NCI-H2081 treated with DMSO at 0.1 percent for 48 hours (cell line): ENCODE measurements around the gene PRICKLE2.

Source experiments
- DNase-seq: peaks from one replicate; lab custom pipeline; 2025; lab: John Stamatoyannopoulos, UW

Gene PRICKLE2

DNA sequence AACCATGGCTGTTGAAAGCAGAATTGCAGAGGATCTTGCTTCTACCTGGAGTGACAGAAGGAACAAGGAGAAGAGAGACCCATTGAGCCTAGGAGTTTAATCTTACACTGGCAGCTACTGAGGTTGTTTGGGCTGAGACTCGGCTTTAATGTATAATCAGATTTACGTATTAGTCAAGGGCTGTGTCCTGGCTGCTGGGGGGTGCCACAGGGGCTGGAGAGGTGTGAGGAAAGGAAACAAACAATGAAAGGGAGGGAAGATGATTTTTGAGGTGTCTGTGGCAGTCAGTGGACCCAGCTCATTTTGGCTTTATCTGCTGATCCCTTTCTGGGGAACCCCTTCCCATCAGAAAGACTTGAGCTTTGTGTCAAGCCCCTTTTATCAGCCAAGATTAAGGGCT lies 95.7 kb downstream of the PRICKLE2 start:
- DNase-seq, result no peak

DNA sequence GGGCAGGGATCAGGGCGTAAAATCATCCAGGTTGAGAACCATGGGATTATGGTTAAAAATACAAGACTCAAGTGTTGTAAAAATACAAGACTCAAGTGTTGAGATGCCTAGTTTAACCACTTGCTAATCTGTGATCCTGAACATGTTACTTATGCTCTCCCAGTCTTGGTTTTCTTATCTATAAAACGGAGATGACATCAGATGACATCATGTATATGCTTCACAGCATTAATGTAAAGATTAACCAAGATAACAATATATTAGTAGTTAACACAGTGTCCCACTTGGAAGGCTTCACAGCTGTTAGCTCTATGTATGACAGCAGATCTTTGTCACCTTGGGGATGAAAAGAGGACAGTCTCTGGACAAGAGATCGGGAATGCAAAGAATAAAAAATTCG lies 96.2 kb downstream of the PRICKLE2 start:
- DNase-seq, result no peak

- DNase-seq, result no peak
Observed at GRCh38 chr3:64125561-64125960, 99.7 kb downstream of the PRICKLE2 start.

- DNase-seq, result no peak
Observed at GRCh38 chr3:64123931-64124330, 101.3 kb downstream of the PRICKLE2 start.

GRCh38 chr3:64122476-64122875 lies 102.8 kb downstream of the PRICKLE2 start:
- DNase-seq, result no peak

DNA sequence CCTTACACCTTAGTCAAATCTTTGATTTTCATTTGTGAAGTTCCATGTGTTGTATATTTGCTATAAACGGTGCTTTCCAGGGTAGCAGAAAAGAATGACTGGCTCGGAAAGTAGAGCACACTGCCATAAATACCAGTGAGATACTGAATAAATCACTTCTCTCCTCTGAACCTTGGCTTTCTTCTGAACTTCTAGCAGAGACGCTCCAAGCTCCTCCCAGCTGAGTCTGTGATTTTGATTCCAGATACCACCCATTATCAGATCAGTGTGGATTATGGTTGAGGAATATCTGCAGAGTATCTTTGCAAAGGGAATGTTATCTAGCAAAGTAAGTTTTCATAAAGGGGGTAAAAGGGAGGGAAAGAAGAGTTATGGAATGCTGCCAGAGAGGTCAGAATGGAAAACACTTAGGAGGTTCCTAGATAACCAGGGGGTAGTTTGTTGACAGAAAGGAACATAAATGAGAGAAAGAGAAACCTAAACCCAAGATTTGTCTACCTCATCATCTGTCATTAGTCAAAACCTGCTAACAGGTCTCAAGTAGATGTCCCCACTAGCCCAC lies 103.4 kb downstream of the PRICKLE2 start:
- no peak for DNase-seq

- no peak for DNase-seq
Observed at GRCh38 chr3:64120876-64121275, 104.4 kb downstream of the PRICKLE2 start.

DNA sequence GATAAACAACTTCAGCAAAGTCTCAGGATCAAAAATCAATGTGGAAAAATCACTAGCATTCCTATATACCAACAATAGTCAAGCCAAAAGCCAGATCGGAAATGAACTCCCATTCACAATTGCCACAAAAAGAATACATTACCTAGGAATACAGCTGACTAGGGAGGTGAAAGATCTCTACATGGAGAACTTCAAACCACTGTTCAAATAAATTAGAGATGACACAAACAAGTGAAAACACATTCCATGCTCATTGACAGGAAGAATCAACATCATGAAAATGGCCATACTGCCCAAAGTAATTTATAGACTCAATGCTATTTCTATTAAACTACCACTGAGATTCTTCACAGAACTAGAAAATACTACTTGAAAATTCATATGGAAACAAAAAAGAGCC lies 107.8 kb downstream of the PRICKLE2 start:
- DNase-seq, result no peak

- no peak for DNase-seq
Observed at GRCh38 chr3:64114651-64115050, 110.6 kb downstream of the PRICKLE2 start.

DNA sequence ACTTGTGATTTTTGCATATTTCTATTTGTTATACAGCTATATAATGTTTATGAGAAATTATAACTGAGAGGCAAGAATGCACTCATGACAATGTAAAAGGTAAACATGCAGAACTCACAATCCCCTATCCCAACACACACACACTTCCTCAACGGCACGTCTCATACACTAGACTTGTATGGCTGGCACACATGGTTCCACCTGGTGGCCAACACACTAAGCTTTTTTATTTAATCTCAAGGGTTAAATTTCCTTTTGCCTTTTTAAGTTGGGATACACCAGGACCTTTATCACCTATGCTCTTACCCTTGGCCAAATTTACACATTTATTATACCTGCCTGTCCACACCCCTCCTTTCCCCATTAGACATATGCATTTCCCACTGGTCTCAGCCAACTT lies 113.4 kb downstream of the PRICKLE2 start:
- no peak for DNase-seq

DNA sequence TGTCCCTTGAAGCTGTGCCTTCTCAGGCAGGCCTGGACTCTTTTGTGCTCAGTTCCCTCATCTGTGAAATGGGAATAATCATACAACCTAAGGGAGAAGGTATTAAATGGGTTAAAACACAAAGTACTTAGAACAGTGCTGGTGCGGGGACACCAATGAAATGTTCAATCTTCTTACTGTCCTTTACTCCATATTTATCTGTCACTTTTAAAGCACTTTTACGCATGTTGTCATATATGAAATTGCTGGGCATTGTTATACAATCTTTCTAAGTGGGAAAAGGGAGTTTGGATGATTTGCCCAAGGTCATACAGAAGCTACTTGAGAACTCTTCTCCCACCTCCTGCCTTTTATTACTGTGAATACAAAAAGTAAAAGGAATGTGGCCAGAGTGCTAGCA lies 114.2 kb downstream of the PRICKLE2 start:
- no peak for DNase-seq

DNA sequence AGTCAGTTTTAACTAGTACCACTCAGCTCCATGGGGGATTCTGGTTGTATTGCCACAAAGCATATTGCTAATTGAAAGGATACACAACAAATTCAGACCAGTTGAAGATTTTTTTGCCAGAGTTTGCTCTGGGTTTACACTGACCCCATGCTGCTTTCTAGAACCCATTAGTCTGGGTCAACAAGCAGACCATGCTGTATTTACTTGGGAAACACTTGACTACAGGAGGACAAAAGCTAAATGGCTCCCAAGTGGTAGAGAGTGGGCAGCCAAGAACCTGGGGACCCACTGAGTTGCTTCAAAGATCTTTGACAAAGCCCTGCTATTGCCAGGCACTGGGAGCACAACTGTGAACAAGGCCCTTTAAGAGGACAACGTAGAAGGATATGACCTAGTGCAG lies 115.2 kb downstream of the PRICKLE2 start:
- DNase-seq, result no peak

- DNase-seq, result no peak
Observed at GRCh38 chr3:64109438-64109837, 115.8 kb downstream of the PRICKLE2 start.

DNA sequence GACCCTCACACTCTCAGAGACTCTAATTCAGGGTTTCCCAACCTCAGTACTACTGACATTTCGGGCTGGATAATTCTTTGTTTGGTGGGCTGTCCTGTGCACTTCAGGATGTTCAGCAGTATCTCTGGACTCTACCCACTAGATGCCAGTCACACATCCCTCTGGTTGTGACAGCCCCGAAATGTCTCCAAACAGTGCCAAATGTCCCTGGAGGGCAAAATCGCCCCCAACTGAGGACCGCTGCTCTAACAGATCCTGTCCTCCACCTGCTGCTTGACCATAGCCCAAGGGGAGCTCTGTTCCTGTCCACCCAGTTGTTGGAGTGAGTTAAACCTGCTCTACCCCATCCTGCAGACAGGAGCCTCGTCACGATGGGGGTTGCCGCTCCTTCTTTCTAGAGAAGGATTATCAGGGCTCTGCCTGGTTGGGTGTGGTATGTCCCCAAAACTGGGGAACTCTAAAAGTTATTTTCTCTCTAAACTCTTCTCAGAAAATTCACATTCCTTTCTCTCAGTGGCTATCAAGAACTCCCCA lies 116.4 kb downstream of the PRICKLE2 start:
- no peak for DNase-seq

DNA sequence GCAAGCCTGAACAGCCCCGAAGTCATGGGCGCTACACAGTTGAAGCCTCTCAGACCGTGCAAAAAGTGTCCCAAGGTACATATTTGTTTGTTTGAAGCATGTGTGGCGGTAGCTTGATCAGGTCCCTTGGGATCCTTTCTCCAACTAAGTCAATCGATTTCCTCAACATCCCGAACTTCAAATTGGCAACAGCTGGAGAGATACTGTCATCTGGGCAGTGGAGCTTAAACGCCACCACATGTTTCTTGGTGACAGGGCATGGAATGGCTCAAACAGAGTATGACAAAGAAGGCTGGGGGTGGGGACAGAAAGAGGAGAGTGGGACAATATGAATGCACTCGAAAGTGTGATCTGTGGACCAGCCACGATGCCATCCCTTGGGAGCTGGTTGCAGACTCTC lies 117.0 kb downstream of the PRICKLE2 start:
- no peak for DNase-seq

DNA sequence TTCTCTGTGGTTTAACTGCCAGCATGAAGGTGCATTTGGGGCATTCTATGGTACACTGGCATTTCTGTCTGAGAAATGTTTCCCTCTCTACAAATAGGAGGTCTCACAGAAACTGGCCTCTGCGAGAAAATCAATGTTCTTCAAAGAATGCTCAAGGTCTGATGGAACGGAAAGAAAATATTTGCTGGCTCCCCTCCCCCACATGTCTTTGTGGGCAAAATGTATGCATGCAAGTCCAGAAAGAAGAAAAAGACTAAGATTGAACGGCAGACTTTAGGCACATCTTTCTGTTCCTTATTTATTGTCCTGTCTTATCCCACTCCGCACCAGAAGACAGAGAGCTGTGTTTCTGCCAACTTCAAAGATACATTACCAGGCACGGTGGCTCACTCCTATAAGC lies 118.1 kb downstream of the PRICKLE2 start:
- DNase-seq, result no peak

DNA sequence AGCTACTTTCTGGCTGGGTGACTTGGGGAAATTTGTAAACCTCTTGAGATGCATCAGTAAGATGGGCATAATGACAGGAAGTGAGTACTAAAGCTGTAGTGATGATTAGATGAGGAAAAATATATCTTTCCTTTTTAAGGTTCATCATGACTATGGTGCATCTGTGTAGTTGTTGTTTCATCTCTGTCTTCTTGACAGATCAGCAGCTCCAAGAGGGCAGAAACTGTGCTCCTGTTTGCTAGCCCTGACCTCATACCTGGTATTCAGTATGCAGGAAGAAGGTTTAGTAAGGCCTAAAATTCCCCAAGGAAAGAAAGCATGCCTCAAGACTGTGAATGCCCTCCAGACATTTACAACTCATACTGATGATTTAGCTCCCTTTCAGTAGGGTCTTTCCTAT lies 119.5 kb downstream of the PRICKLE2 start:
- DNase-seq, result no peak

DNA sequence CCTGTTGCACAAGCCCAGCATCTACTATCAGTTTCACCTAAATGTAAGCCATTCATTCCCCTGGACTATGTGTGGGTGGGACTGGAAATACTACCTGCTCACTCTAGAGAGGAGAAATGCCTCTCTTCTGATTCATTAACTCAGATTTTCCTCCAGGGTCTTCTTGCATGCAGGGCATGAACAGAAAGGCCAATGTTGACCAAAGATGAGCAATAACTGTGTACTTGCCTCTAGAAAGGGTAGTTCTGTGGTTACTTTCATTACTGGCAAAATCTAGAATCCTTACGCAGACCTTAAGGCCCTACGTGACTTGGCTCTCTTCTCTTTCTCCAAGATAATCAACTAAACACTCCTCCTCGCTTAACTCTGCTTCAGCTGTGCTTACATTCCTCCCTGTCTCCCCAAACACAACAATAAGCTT lies 120.6 kb downstream of the PRICKLE2 start:
- DNase-seq, result no peak

DNA sequence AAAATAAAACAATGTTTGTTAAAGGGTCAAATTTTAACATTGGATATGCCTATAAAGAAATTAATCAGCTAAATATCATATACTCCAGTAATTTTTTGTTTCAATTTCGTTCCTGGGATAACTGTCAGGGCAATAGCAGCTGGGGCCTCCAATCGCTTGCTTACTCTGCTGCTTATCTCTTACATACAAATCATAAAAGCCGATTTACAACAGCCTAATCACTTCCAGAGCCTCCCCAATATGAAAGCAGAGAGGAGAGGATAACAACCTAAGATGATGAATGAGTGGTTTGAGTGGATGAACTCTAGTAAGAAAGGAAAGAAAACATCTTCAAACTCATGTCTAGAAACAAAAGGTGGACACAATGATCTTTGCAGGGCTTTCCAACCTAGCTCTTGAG lies 121.3 kb downstream of the PRICKLE2 start:
- no peak for DNase-seq

GRCh38 chr3:64103131-64103530 lies 122.1 kb downstream of the PRICKLE2 start:
- no peak for DNase-seq

DNA sequence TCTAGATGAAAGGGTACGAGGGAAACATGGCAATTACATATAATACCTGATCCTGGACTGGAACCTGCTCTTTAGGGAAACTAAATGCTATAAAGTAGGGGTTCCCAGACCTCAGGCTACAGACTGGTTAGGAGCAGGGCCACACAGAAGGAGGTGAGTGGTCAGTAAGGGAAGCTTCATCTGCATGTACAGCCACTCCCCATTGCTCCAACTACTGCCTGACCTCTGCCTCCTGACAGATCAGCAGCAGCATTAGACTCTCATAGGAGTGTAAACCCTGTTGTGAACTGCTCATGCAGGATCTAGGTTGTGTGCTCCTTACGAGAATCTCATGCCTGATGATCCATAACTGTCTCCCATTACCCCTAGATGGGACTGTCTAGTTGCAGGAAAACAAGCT lies 123.1 kb downstream of the PRICKLE2 start:
- DNase-seq, result no peak

DNA sequence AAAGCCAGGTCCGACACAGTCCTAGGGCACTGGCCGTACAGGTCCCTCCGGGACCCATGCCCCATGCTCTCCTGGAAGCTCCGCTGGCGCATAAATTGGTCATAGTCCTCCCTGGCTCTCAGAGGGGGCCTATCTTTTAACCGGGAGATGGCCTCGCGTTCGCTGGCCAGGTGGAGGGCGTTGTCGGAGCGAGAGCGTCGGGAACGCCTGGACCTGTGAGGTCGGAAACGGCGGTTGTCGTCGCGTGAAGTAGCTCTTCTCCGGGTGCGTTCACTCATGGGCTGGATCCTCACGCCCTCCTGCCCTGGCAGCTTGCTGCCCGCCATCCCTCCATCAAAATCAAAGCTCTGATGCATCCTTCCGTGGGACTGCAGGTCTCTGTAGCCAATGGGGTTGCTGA lies 126.0 kb downstream of the PRICKLE2 start:
- no peak for DNase-seq

DNA sequence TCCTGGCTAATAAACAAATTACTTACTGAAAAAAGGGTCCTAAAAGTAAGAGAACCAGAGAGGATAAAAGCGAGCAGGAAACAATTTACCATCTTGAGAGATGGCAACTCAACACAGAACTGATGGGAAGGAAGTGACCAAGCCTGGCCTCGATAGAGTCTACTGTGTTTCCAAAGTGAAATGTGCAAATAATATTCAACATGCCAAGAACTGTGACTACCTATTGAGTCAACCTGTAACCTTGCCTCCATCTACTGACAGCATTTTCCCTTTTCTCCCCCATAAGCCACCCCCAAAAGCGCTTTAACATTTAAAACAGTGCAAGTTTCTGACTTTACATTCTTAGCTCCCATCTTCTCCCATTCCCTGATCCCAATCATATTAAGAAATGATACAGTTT lies 126.6 kb downstream of the PRICKLE2 start:
- DNase-seq, result no peak

- no peak for DNase-seq
Observed at GRCh38 chr3:64097920-64098319, 127.3 kb downstream of the PRICKLE2 start.

- no peak for DNase-seq
Observed at GRCh38 chr3:64095802-64096201, 129.5 kb downstream of the PRICKLE2 start.
